ENCODE measurements around the gene CTBP1.

Gene CTBP1

GRCh38 chr4:1193206-1194009 is 55.5 kb downstream of the CTBP1 start:
- DNase-seq: no peak

- no peak for DNase-seq
These were observed 56.3 kb downstream of the CTBP1 start for GRCh38 chr4:1192493-1193205.

GRCh38 chr4:1192091-1192492 is 56.8 kb downstream of the CTBP1 start:
- DNase-seq: no peak

DNA sequence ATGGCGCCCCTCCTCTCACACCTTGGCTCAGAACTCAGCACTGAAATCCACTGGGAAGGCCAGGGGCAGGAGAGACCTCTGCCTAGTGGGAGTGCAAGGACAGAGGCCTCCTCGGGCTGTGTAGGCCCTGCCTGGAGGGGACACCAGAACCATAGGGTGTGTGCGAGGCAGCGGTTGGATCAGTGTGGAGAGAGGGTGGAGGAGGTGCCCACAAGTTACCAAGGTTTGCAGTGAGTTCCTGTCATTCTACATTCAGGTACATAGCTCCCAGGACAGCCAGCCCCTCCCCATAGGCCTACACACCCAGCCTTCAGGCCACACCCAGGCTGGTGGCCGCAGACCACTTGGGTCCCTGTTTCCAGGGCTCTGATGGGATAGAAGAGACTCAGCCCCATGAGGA is 57.3 kb downstream of the CTBP1 start:
- DNase-seq: no peak

GRCh38 chr4:1187182-1187581 is 61.7 kb downstream of the CTBP1 start:
- no peak for DNase-seq

GRCh38 chr4:1183985-1184773 is 64.8 kb downstream of the CTBP1 start:
- DNase-seq: no peak

DNA sequence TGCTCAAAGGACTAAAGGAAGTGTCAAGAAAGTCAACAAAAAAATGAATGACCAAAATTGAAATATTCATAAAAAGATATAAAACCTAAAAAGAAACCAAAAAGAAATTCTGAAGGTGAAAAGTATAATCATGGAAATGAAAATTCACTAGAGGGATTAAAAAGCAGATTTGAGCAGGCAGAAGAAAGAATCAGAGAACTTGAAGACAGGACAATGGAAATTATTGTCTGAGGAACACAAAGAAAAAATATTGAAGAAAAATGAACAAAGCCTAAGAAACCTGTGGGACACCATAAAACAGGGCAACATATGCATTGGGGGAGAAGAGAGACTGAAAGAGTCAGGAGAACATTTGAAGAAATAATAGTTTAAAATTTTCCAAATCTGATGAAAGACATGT is 66.6 kb downstream of the CTBP1 start:
- no peak for DNase-seq

GRCh38 chr4:1180663-1181062 is 68.3 kb downstream of the CTBP1 start:
- no peak for DNase-seq

GRCh38 chr4:1179976-1180375 is 69.0 kb downstream of the CTBP1 start:
- DNase-seq: no peak

DNA sequence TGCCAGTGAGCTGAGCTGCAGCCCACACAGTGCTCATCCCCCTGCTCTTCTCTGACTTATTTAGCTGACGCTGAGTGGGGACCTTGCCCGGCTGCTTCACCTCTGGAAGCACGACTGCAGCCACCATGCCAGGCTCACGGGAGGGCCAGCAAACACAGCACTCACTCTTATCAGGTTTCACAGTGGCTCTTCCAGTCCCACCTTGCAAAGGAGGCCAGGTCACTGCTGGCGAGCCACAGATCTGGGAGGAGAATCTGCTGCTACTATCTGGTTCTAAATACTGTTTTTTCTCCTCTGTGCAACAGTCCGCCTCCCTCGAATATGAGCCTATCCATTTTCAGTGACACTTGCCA is 69.9 kb downstream of the CTBP1 start:
- DNase-seq: no peak

DNA sequence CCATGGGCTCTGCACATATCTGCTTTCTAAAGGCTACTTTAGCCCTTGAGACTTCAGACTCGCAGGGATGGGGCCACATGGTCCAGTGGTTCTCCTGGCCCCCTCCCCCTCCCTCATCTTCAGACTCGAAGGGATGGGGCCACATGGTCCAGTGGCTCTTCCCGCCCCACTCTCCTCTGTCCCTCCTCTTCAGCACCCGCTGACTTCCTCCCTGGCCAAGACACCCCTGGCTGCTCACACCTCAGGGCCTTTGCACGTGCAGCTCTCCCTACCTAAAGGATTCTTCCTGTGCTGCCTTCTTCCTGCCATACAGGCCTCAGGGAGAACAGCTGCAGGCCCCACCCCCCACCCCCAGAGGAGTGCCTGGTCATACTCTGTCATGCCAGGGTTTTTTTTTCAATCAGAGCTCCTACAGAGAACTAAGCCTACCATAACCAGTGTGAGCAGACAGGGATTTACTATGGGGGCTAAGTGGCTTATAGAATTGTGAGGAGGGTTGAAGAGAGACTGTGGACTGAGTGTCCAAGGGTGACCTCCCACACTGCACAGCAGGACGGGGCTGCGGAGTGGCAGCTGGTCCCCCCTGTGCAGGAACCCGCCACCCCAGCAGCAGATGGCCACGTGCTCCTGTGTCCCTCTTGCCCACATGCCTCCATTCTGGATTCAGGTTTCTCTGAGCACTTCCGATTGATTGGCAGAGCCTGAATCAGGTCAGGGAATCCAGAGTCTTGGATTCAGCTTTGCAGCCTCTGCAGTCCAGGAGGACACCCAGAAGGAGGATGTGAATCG is 70.4 kb downstream of the CTBP1 start:
- no peak for DNase-seq

DNA sequence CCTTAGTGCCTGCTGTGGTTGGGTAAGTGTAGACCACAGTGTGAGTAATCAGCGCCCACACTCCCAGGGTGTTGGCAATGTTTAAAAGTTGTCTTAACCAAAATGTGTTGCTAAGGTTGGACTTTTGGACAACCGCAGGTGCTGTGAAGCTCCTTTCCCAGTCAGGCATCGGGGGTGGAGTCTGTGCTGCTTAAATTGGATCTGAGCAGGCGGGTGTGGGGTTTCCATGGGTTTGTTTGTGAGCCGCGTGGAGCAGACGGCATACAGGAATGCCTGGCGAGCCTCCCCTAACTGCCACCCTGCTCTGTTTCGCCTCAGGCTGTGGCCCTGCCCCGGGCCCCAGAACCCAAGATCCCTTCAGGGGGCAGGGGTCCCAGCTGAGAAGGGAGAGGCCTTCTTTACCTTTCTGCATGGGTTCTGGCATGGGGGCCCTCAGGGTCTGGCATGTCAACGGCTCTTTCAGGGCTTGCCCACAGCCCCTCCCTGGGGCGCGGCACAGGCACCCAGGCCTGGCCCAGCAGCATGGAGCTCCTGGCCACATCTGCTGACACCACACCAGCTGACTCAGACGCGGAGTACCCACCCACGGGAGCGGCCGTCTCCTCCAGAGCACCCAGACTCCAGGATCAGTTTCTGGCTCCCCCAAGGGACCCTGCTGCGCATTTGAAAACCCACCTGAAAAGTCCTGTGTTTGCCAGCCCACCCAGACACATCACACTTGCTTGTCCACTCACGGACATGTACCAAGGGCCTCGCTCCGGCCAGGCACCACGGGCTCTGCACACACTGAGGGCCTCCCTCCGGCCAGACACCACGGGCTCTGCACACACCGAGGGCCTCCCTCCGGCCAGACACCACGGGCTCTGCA is 71.4 kb downstream of the CTBP1 start:
- no peak for DNase-seq

- DNase-seq: no peak
These were observed 72.3 kb downstream of the CTBP1 start for GRCh38 chr4:1176398-1177273.

- DNase-seq: no peak
These were observed 73.2 kb downstream of the CTBP1 start for GRCh38 chr4:1175635-1176229.

DNA sequence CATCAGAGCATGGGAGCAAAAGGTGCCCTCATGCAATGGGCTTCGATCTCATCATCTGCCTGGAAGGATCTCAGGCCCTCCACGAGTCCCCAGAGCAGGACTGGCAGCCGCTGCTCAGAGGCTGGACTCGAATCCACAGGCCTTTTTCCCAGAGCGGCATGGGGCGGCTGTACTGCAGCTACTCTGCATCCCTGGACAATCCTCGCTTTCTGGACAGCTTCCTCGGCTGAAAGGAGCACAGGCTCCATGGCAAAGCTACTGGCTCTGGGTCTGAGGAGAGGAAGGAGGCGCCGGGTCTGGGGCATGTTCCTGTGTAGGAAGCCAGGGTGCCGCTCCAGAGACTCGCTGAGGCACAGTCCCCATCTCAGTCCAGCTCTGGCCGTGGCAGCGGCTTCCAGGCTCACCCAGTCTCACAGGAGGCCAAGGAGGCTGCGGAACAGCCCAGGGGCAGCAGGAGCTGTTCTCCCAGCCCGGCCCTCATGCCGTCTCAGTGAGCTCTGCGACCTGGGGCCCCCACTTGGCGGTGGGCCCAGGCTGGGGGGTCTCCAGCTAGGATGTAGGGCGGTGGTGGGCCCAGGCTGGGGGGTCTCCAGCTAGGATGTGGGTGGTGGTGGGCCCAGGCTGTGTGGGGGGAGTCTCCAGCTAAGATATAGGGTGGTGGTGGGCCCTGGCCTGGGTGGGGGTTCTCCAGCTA is 73.8 kb downstream of the CTBP1 start:
- DNase-seq: no peak

- DNase-seq: no peak
These were observed 75.8 kb downstream of the CTBP1 start for GRCh38 chr4:1172971-1173757.

GRCh38 chr4:1172228-1172851 is 76.6 kb downstream of the CTBP1 start, which contains the start of gene SPON2:
Gene SPON2 (minus strand): TSS chr4:1172583.
- no peak for DNase-seq

All from NCI-H1092 (cell line).